A549 (cell line): ENCODE measurements around the gene MBL2. TPM values are rescaled to one million over a fixed set of nuclear protein-coding genes. Genes with fewer than 3 reads are reported as not detected.

ENCODE experiments used
- ATAC-seq, 2 experiments: fragments of 200-7000 bp in 1 of 2; fragments of >200 bp in 1 of 2; cut with Nextera tagmentation in 1 of 2; cut with Tn5 transposase in 1 of 2; 3 replicates each; pipeline versions ENCODE4 v1.8.0 to v1.9.1; 2018 to 2020; ENCODE audit warnings: mild to moderate bottlenecking in 1 of 2, moderate library complexity in 1 of 2
- CTCF ChIA-PET: fragments of 300-600 bp; sonication (Branson Sonifier 250); formaldehyde crosslinking; extraction: SDS; loops from one replicate; lab custom pipeline; 2021; ENCODE audit warnings: antibody characterized with exemption, inconsistent platforms; lab: Yijun Ruan, JAX
- POLR2A ChIA-PET: fragments of 350-600 bp; formaldehyde crosslinking; extraction: SDS; loops from one replicate; lab custom pipeline; 2021; ENCODE audit warnings: antibody characterized with exemption, inconsistent platforms; lab: Yijun Ruan, JAX
- DNase-seq, 2 experiments: peaks; one replicate each; pipeline versions ENCODE4 v3.0.0 to v3.0.0-alpha.2; 2011 to 2016; ENCODE audit warnings: low read depth in 1 of 2, low spot score in 1 of 2
- FAIRE-seq: peaks from 2 replicates; lab custom pipeline; 2011; peaks lifted over from hg19 to GRCh38; lab: Jason Lieb, UNC
- H3K27ac ChIP-seq, 2 experiments: fragments of >200 bp; sonication (Bioruptor Twin); formaldehyde crosslinking; 3 replicates each; pipeline ENCODE4 v1.5.1; 2016 to 2017
- H3K4me1 ChIP-seq: fragments of >200 bp; sonication (Bioruptor Twin); formaldehyde crosslinking; 3 replicates; pipeline ENCODE4 v1.6.1; 2016
- H3K4me2 ChIP-seq: fragments of >200 bp; sonication (Bioruptor Twin); formaldehyde crosslinking; 3 replicates; pipeline ENCODE4 v1.6.1; 2016
- H3K4me3 ChIP-seq: fragments of >200 bp; sonication (Bioruptor Twin); formaldehyde crosslinking; 3 replicates; pipeline ENCODE4 v1.5.1; 2016
- H3K9me3 ChIP-seq: fragments of >200 bp; sonication (Bioruptor Twin); formaldehyde crosslinking; 3 replicates; pipeline ENCODE4 v1.6.1; 2016
- CBX2 ChIP-seq: fragments of 200-600 bp; sonication (generic); IDR thresholded peaks from 2 replicates; pipeline ENCODE4 v1.6.1; 2016; ENCODE audit warnings: low read depth, mild to moderate bottlenecking, borderline replicate concordance
- CBX8 ChIP-seq: fragments of 200-600 bp; sonication (generic); IDR thresholded peaks from 2 replicates; pipeline ENCODE4 v1.6.1; 2016
- CEBPB ChIP-seq, 2 experiments: fragments of >200 bp in 1 of 2; sonication (Bioruptor Twin) in 1 of 2; formaldehyde crosslinking in 1 of 2; IDR thresholded peaks; 2 replicates each; pipeline ENCODE4 v1.6.1; 2012 to 2016
- CHD4 ChIP-seq: fragments of 200-600 bp; sonication (generic); IDR thresholded peaks from 2 replicates; pipeline ENCODE4 v1.6.1; 2016; ENCODE audit warnings: antibody characterized with exemption, mild to moderate bottlenecking, borderline replicate concordance
- EHMT2 ChIP-seq: fragments of 200-600 bp; sonication (generic); IDR thresholded peaks from 2 replicates; pipeline ENCODE4 v1.6.1; 2016; ENCODE audit warnings: antibody characterized with exemption, low read depth, mild to moderate bottlenecking, moderate library complexity
- ESRRA ChIP-seq: fragments of 150-350 bp; IDR thresholded peaks from 2 replicates; pipeline ENCODE4 v1.6.1; 2014; ENCODE audit warnings: mild to moderate bottlenecking, low read length, borderline replicate concordance
- FOSL2 ChIP-seq, 2 experiments: fragments of 450-650 bp in 1 of 2; fragments of >200 bp in 1 of 2; sonication (Bioruptor Twin) in 1 of 2; formaldehyde crosslinking; IDR thresholded peaks; 2 replicates each; pipeline versions ENCODE4 v1.5.0 to v1.6.1; 2016 to 2020; ENCODE audit warnings: mild to moderate bottlenecking in 1 of 2, moderate library complexity in 1 of 2
- FOXS1 ChIP-seq: fragments of 250-450 bp; sonication (Bioruptor Pico); IDR thresholded peaks from 2 replicates; pipeline ENCODE4 v1.5.0; 2020; ENCODE audit warnings: mild to moderate bottlenecking, moderate library complexity
- HOXA7 ChIP-seq: fragments of 250-450 bp; sonication (Bioruptor Pico); IDR thresholded peaks from 2 replicates; pipeline ENCODE4 v1.5.0; 2020; ENCODE audit warnings: mild to moderate bottlenecking, moderate library complexity
- HOXB13 ChIP-seq: fragments of 250-450 bp; sonication (Bioruptor Pico); IDR thresholded peaks from 2 replicates; pipeline ENCODE4 v1.5.0; 2020; ENCODE audit warnings: low read depth, mild to moderate bottlenecking, moderate library complexity
- HOXB5 ChIP-seq: fragments of 250-450 bp; sonication (Bioruptor Pico); IDR thresholded peaks from 2 replicates; pipeline ENCODE4 v1.5.0; 2020; ENCODE audit warnings: mild to moderate bottlenecking, moderate library complexity
- JUN ChIP-seq, 2 experiments: fragments of >200 bp; sonication (Bioruptor Twin); formaldehyde crosslinking; IDR thresholded peaks; 2 replicates in 1 of 2; 3 replicates in 1 of 2; pipeline ENCODE4 v1.6.1; 2016 to 2017
- KDM1A ChIP-seq: fragments of 200-600 bp; sonication (generic); IDR thresholded peaks from 2 replicates; pipeline ENCODE4 v1.6.1; 2016; ENCODE audit warnings: low read depth, mild to moderate bottlenecking
- KDM5A ChIP-seq: fragments of 200-600 bp; sonication (generic); IDR thresholded peaks from 2 replicates; pipeline ENCODE4 v1.6.1; 2016; ENCODE audit warnings: antibody characterized with exemption, mild to moderate bottlenecking
- MAFK ChIP-seq: fragments of 450-650 bp; IDR thresholded peaks from 2 replicates; pipeline ENCODE4 v1.6.1; 2014; ENCODE audit not compliant: partially characterized antibody
- MAZ ChIP-seq: fragments of 150-350 bp; IDR thresholded peaks from 2 replicates; pipeline ENCODE4 v1.6.1; 2014; ENCODE audit warnings: antibody characterized with exemption, low read depth, low read length, borderline replicate concordance
- NPAS2 ChIP-seq: fragments of 250-450 bp; sonication (Bioruptor Pico); IDR thresholded peaks from 2 replicates; pipeline ENCODE4 v1.8.0; 2022; ENCODE audit warnings: mild to moderate bottlenecking, moderate library complexity, borderline replicate concordance
- RARB ChIP-seq: fragments of 250-450 bp; sonication (Bioruptor Pico); IDR thresholded peaks from 2 replicates; pipeline ENCODE4 v1.8.0; 2021; ENCODE audit warnings: mild to moderate bottlenecking, moderate library complexity
- RNF2 ChIP-seq: fragments of 200-600 bp; sonication (generic); IDR thresholded peaks from 2 replicates; pipeline ENCODE4 v1.6.1; 2016; ENCODE audit warnings: low read depth, mild to moderate bottlenecking, antibody characterized with exemption, moderate library complexity, borderline replicate concordance
- SMC3 ChIP-seq: fragments of >200 bp; sonication (Bioruptor Twin); formaldehyde crosslinking; IDR thresholded peaks from 3 replicates; pipeline ENCODE4 v1.6.1; 2018; ENCODE audit warnings: inconsistent platforms
- SREBF2 ChIP-seq: fragments of 450-650 bp; IDR thresholded peaks from 2 replicates; pipeline ENCODE4 v1.6.1; 2014; ENCODE audit warnings: mild to moderate bottlenecking, moderate library complexity
- TP53 ChIP-seq: fragments of 250-450 bp; sonication (Bioruptor Pico); IDR thresholded peaks from 2 replicates; pipeline ENCODE4 v1.5.0; 2021; ENCODE audit warnings: mild to moderate bottlenecking, moderate library complexity
- WGBS: methylation state at CpG from one replicate; pipeline ENCODE4 v1.1.6; 2017; ENCODE audit errors: missing lambda C conversion rate; 5-methylcytosine and 5-hydroxymethylcytosine counted together
- polyA minus RNA-seq: library from RNA; depleted of rRNA, polyadenylated mRNA; stranded (reverse); fragments of >200 nt; gene quantifications from 2 replicates; pipeline ENCODE4 v1.2.3, GENCODE V29; 2011; rRNA and poly(A)+ RNA removed
- polyA plus RNA-seq, 4 experiments: library from polyadenylated mRNA; depleted of rRNA in 3 of 4; stranded (reverse); fragments of >200 nt; fragmentation: RNase III in 1 of 4; extraction: RNeasy Plus Mini Kit Qiagen cat#74134 plus additional on column Dnase treatment in 1 of 4; gene quantifications; 2 replicates in 3 of 4; 3 replicates in 1 of 4; pipeline ENCODE4 v1.2.3, GENCODE V29; 2011 to 2017
- TF ChIP-seq, protein P1 (sequence below): fragments of >200 bp; sonication (Bioruptor Twin); formaldehyde crosslinking; IDR thresholded peaks from 2 replicates; pipeline ENCODE4 v1.6.1; 2016
- TF ChIP-seq, protein P2 (sequence below): fragments of 250-450 bp; sonication (Bioruptor Pico); IDR thresholded peaks from 2 replicates; pipeline ENCODE4 v1.5.0; 2020; ENCODE audit warnings: low read depth, mild to moderate bottlenecking, moderate library complexity
- TF ChIP-seq, protein P3 (sequence below): IDR thresholded peaks from 2 replicates; pipeline ENCODE4 v1.6.1; 2012
- TF ChIP-seq, protein P4 (sequence below): fragments of 250-450 bp; sonication (Bioruptor Pico); IDR thresholded peaks from 2 replicates; pipeline ENCODE4 v1.5.0; 2021; ENCODE audit warnings: mild to moderate bottlenecking, moderate library complexity, borderline replicate concordance
- TF ChIP-seq, protein P5 (sequence below): IDR thresholded peaks from 2 replicates; pipeline ENCODE4 v1.6.1; 2012

Gene MBL2
- polyA plus RNA-seq (2011; rRNA removed) (not detected in 2 replicates), polyA plus RNA-seq (2017; fragmentation: RNase III; extraction: RNeasy Plus Mini Kit Qiagen cat#74134 plus additional on column Dnase treatment) (not detected in 3 replicates), polyA minus RNA-seq (not detected in 2 replicates)
- not detected in 2 replicates for polyA plus RNA-seq (2012; cell fraction: cytosol; rRNA removed)
- not detected in 2 replicates for polyA plus RNA-seq (2012; cell fraction: nucleus; rRNA removed)

DNA sequence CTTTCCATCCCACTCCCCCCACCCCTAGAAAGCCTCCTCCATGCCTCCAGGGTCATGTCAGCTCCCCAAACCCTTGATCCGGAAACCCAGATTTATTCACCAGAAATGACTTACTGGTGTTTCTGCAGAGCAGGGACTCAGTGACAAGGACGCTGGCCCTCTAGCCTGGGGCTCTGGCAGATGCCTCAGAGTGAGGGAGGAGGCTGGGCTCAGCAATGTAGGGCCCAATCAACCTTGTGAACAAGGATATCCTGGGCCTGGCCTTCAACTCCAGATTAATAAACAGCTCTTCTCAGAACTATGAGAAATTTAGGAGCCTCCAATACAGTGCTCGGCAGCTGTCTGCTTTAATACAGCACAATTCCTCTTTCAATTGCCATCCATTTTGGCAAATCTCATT lies at the start of gene MBL2:
Gene MBL2, minus strand, starts transcription at position 162 of the 400 bp plus-strand sequence. CDS start 1,149 bp downstream, outside the sequence.
- Histone ChIP-seq H3K4me2 (no peak within 1 kb of the TSS), H3K27ac (no peak within 1 kb of the TSS), H3K4me3 (no peak within 1 kb of the TSS), H3K4me1 (no peaks in the 10 kb centered on the region)
- DNase-seq, result no peak
- no peak for FAIRE-seq
- CTCF ChIA-PET, result interaction anchor here (0.7 to 4.4 kb wide), 2 partner anchors 7 to 32 kb away, joined by 3 to 25 read pairs; no protein-coding TSS in a partner anchor
- POLR2A ChIA-PET, result no interaction called here
- no peak for TF ChIP-seq RNF2
- TF ChIP-seq, protein P1, sequence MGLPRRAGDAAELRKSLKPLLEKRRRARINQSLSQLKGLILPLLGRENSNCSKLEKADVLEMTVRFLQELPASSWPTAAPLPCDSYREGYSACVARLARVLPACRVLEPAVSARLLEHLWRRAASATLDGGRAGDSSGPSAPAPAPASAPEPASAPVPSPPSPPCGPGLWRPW, result no peak
- no peak for TF ChIP-seq RARB (CRISPR knock-in tag)
- TF ChIP-seq NPAS2, result no peak
- TF ChIP-seq, protein P2, sequence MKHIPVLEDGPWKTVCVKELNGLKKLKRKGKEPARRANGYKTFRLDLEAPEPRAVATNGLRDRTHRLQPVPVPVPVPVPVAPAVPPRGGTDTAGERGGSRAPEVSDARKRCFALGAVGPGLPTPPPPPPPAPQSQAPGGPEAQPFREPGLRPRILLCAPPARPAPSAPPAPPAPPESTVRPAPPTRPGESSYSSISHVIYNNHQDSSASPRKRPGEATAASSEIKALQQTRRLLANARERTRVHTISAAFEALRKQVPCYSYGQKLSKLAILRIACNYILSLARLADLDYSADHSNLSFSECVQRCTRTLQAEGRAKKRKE (CRISPR knock-in tag), result no peak
- no peak for TF ChIP-seq MAFK
- no peak for TF ChIP-seq HOXB13 (CRISPR knock-in tag)
- no peak for TF ChIP-seq CBX8
- TF ChIP-seq EHMT2, result no peak
- no peak for TF ChIP-seq FOSL2 (IDR thresholded peaks at IDR 0.05)
- TF ChIP-seq FOSL2 (CRISPR knock-in tag; IDR thresholded peaks at IDR 0.05), result no peak
- TF ChIP-seq JUN (IDR thresholded peaks at IDR 0.05), result no peak
- TF ChIP-seq HOXB5, result no peak
- TF ChIP-seq SMC3, result no peak
- TF ChIP-seq KDM1A, result no peak
- no peak for TF ChIP-seq CHD4
- TF ChIP-seq, protein P3, sequence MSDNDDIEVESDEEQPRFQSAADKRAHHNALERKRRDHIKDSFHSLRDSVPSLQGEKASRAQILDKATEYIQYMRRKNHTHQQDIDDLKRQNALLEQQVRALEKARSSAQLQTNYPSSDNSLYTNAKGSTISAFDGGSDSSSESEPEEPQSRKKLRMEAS, result no peak
- TF ChIP-seq CEBPB (IDR thresholded peaks at IDR 0.05), result no peak
- no peak for TF ChIP-seq MAZ
- TF ChIP-seq, all 56 proteins: peak for 0
- ATAC-seq, result no peak
- H3K9me3 ChIP-seq, result no peaks in the 10 kb centered on the region
- WGBS, result 62% methylated on average over 3 of the region's 3 CpGs

DNA sequence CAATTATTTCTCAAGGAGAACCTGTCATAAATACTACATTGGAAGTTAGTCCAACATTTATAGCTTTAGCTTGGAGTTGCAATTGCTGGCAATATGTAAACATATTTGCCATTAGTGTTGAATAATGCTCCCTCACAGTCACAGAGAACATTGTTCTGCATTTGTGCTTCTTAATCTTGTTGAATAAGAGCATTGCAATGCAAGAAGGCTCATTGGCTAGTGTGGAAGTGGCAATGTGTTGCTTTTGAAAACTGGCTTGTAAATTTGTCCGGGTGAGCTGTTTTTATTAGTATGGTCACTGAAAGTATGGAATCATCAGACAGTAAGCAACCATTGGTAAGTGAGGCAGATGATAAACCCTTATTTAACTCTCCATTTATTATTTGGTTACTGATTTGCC lies 47.7 kb upstream of the MBL2 start:
- H3K4me2 ChIP-seq, result no peak overlapping the region
- FAIRE-seq (no peak), ATAC-seq (no peak), DNase-seq (no peak)
- ChIA-PET POLR2A (no interaction called here), CTCF (no interaction called here)
- TF ChIP-seq JUN (IDR thresholded peaks at IDR 0.05) (no peak), SREBF2 (no peak), TP53 (CRISPR knock-in tag) (no peak), KDM5A (no peak), ESRRA (no peak), CBX2 (no peak), FOXS1 (no peak), HOXA7 (CRISPR knock-in tag) (no peak)
- TF ChIP-seq, protein P4, sequence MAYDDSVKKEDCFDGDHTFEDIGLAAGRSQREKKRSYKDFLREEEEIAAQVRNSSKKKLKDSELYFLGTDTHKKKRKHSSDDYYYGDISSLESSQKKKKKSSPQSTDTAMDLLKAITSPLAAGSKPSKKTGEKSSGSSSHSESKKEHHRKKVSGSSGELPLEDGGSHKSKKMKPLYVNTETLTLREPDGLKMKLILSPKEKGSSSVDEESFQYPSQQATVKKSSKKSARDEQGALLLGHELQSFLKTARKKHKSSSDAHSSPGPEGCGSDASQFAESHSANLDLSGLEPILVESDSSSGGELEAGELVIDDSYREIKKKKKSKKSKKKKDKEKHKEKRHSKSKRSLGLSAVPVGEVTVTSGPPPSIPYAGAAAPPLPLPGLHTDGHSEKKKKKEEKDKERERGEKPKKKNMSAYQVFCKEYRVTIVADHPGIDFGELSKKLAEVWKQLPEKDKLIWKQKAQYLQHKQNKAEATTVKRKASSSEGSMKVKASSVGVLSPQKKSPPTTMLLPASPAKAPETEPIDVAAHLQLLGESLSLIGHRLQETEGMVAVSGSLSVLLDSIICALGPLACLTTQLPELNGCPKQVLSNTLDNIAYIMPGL (CRISPR knock-in tag), result no peak
- TF ChIP-seq, protein P2 (CRISPR knock-in tag), result no peak
- TF ChIP-seq, protein P3, result no peak
- TF ChIP-seq, protein P5, sequence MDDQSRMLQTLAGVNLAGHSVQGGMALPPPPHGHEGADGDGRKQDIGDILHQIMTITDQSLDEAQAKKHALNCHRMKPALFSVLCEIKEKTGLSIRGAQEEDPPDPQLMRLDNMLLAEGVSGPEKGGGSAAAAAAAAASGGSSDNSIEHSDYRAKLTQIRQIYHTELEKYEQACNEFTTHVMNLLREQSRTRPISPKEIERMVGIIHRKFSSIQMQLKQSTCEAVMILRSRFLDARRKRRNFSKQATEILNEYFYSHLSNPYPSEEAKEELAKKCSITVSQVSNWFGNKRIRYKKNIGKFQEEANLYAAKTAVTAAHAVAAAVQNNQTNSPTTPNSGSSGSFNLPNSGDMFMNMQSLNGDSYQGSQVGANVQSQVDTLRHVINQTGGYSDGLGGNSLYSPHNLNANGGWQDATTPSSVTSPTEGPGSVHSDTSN, result no peak
- H3K9me3 ChIP-seq, result no peaks in the 10 kb centered on the region
- H3K4me3 ChIP-seq, result no peak overlapping the region
- H3K27ac ChIP-seq, result no peak overlapping the region
- 5% methylated on average over 1 of the region's 1 CpG for WGBS
- no peaks in the 10 kb centered on the region for H3K4me1 ChIP-seq
